ENCODE results near the gene NRF1. TPM values are rescaled to one million over a fixed set of nuclear protein-coding genes. Genes with fewer than 3 reads are reported as not detected.

The NRF1 gene
- total RNA-seq, 1 experiment from 2014 or later = 23.2 TPM

GRCh38 chr7:129780974-129781927 is 169.7 kb downstream of the NRF1 start:
- peak; percentile 34 to 56 for DNase-seq
- peaks cover 17% of the 10 kb centered on the region for H3K4me1 ChIP-seq (replicated peaks; ENCODE audit: insufficient read depth)
- no peaks in the 10 kb centered on the region for H3K36me3 ChIP-seq (ENCODE audit: low read depth)
- H3K27me3 ChIP-seq (ENCODE audit: insufficient read depth, low read depth) = no peaks in the 10 kb centered on the region
- no peaks in the 10 kb centered on the region for H3K9me2 ChIP-seq (ENCODE audit: insufficient read depth)
- H2AFZ ChIP-seq = peak overlapping the region; percentile 81
- no TSS peak for BruUV-seq (replicated peaks)
- TF ChIP-seq EZH2 (IDR thresholded peaks at IDR 0.05; ENCODE audit: low read depth) (no peak), CTCF (conservative IDR thresholded peaks at IDR 0.05) (no peak)
- intact Hi-C loops (cut with micrococcal nuclease; ENCODE audit: unreplicated experiment) = loop anchor here (1.0 to 5.0 kb wide), 2 partner anchors 166 to 229 kb away; no protein-coding TSS in a partner anchor
- H3K79me2 ChIP-seq (ENCODE audit: low read depth) = peaks cover 20% of the 10 kb centered on the region
- H3K9me3 ChIP-seq (ENCODE audit: insufficient read depth, low read depth) = no peaks in the 10 kb centered on the region
- H3F3A ChIP-seq (ENCODE audit: insufficient read depth, low read depth) = peaks cover 10% of the 10 kb centered on the region; the same call in 1 of the 2 replicates
- H4K20me1 ChIP-seq (ENCODE audit: insufficient read depth) = peaks cover 15% of the 10 kb centered on the region
- H3K4me3 ChIP-seq = peak overlapping the region; percentile 85
- POLR2A ChIA-PET (ENCODE audit: unreplicated experiment) = interaction anchor here (0.6 to 0.8 kb wide), 4 partner anchors 7 to 189 kb away, joined by 3 to 5 read pairs (median 3); no protein-coding TSS in a partner anchor
- no peak overlapping the region for H3K27ac ChIP-seq
- H3K4me2 ChIP-seq = peak overlapping the region; percentile 83
- CTCF ChIA-PET = interaction anchor here (0.5 to 0.7 kb wide), 4 partner anchors 27 to 1064 kb away, joined by 3 to 8 read pairs (median 3); no protein-coding TSS in a partner anchor

- no peaks in the 10 kb centered on the region for H3K36me3 ChIP-seq (ENCODE audit: low read depth)
- TF ChIP-seq CTCF (conservative IDR thresholded peaks at IDR 0.05) (no peak), EZH2 (IDR thresholded peaks at IDR 0.05; ENCODE audit: low read depth) (no peak)
- POLR2A ChIA-PET (ENCODE audit: unreplicated experiment) = no interaction called here
- H3K27me3 ChIP-seq (ENCODE audit: insufficient read depth, low read depth) = no peaks in the 10 kb centered on the region
- no peak overlapping the region for H2AFZ ChIP-seq
- peaks cover 13% of the 10 kb centered on the region for H4K20me1 ChIP-seq (ENCODE audit: insufficient read depth)
- H3F3A ChIP-seq (ENCODE audit: insufficient read depth, low read depth) = peaks cover 10% of the 10 kb centered on the region; the same call in 1 of the 2 replicates
- BruUV-seq (replicated peaks) = no TSS peak
- H3K4me2 ChIP-seq = peak overlapping the region; percentile 83
- intact Hi-C loops (cut with micrococcal nuclease; ENCODE audit: unreplicated experiment) = loop anchor here (5.0 kb wide), 1 partner anchor 165 kb away; no protein-coding TSS in a partner anchor
- H3K4me3 ChIP-seq = no peak overlapping the region
- CTCF ChIA-PET = interaction anchor here (0.6 to 0.7 kb wide), 2 partner anchors 163 to 174 kb away, joined by 3 to 8 read pairs; no protein-coding TSS in a partner anchor
- H3K9me3 ChIP-seq (ENCODE audit: insufficient read depth, low read depth) = no peaks in the 10 kb centered on the region
- H3K4me1 ChIP-seq (replicated peaks; ENCODE audit: insufficient read depth) = peaks cover 17% of the 10 kb centered on the region
- H3K79me2 ChIP-seq (ENCODE audit: low read depth) = peaks cover 17% of the 10 kb centered on the region
- no peaks in the 10 kb centered on the region for H3K9me2 ChIP-seq (ENCODE audit: insufficient read depth)
- peak in 1 of 2 experiments; percentile 23 for DNase-seq
- H3K27ac ChIP-seq = no peak overlapping the region
These were observed 170.7 kb downstream of the NRF1 start for GRCh38 chr7:129781928-129782817.

Data from PC-9 (cell line).